ENCODE results near the gene CHD2. TPM values are rescaled to one million over a fixed set of nuclear protein-coding genes. Genes with fewer than 3 reads are reported as not detected.
"Not testable (repeated sequence)": the region's sequence is repeated elsewhere in the genome, so short reads cannot be mapped to it uniquely, and the experiment has no call there.

CHD2 gene
- total RNA-seq, 2 experiments from 2014 or later: 92.8 to 95.7 TPM

DNA sequence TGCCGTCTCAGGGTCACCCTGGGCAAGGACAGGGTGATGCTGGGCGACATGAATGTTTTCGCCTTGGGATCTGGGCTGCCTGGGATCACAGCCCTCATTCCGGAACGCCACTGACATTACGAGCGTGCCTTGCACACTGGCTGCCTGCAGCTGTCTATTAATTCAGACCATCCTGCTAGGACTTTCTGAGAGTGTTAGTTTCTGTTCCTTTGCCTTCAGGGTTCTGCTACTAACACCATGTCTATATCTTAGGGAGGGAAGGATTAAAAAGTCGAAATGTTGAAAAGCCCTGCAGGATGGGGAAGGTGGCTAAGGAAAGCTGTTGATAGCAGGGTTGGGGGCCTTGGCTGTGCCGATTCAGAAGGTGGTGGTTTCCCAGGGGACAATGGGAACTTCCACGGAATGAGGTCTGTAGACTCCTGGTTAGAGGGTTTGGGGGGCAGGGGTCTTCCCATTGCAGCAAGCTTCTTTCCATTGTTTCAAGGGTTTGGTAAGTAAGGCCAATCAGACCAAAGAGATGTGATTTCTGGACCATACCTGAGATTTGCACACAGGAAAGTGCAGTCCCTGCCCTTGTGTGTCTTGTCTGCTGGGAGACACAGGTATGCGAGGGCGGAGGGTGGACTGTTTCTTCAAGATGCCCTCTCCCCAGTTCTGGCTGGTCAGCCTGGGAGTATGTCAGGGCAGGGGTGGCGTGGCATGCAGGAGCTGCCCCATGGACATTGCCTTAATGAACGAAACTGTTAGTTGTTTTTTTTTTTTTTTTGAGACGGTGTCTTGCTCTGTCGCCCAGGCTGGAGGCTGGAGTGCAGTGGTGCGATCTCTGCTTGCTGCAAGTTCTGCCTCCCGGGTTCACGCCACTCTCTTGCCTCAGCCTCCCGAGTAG is 137.9 kb downstream of the CHD2 start:
- H3K4me3 Mint-ChIP-seq: no peak overlapping the region
- no peak for DNase-seq
- H3K27ac Mint-ChIP-seq: no peak overlapping the region
- no peaks in the 10 kb centered on the region for H3K9me3 Mint-ChIP-seq
- H3K27me3 Mint-ChIP-seq: peaks cover 3% of the 10 kb centered on the region
- peaks cover 4% of the 10 kb centered on the region for H3K4me1 Mint-ChIP-seq
- no peaks in the 10 kb centered on the region for H3K36me3 Mint-ChIP-seq

DNA sequence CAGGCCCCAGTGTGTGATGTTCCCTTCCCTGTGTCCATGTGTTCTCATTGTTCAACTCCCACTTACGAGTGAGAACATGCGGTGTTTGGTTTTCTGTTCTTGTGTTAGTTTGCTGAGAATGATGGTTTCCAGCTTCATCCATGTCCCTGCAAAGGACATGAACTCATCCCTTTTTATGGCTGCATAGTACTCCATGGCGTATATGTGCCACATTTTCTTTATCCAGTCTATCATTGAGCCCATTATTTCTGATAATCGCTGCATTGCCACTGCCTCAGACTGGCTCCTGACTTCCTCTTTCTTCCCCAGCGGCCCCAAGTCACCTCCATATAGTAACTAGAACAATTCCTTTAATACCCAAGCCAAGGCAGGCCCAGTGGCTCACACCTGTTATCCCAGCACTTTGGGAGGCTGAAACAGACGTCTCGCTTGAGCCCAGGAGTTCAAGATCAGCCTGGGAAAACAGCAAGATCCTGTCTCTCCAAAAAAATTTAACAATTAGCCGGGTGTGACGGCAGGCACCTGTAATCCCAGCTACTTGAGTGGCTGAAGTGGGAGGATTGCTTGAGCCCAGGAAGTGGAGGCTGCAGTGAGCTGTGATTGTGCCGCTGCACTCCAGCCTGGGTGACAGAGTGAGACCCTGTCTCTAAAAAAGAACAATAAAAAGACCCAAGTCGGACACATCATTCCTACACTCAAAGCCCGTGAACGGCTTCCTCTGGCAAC is 139.6 kb downstream of the CHD2 start:
- not testable (repeated sequence) for H3K36me3 Mint-ChIP-seq, H3K27ac Mint-ChIP-seq, H3K27me3 Mint-ChIP-seq, H3K9me3 Mint-ChIP-seq, DNase-seq, H3K4me3 Mint-ChIP-seq, H3K4me1 Mint-ChIP-seq

DNA sequence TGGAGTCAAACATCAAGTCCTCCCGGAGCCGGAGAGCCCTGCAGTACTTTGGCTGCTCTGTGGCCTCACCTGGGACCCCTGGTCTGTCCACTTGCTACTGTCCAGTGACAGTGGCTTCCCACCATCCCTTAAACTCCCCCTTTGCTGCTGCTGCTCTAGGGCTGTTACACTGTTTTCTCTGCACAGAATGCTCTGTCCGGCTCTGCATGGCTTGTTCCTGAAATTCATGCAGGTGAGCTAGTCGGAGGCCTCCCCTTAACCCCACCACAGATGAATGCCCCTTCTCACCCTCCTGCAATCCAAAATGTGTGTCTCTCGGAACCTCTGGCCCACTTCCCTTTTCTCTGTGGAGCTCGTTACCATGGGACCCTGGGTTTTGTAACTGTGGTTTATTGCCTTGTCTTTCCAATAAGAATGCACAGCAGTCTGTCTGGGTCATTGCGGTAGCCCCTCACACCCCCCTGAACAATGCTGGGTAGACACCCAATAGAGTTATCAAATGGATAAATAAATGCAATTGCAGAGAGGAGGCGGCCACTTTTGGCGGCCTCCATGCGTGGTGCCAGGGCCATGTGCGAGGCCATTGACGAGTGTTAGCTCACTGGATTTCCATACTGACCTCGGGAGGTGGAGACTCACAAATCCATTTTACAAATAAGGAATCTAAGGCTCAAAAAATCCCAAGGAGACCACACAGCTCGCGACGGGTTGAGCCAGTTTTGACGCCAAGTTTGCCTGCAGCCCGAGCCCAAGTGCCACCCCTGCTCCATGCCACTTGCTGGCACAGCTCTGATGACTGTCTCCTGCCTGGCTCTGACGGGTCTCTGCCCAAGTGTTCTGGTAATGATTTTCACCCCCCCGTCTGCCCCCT is 140.4 kb downstream of the CHD2 start:
- Mint-ChIP-seq H3K36me3 (no peaks in the 10 kb centered on the region), H3K4me1 (peaks cover 4% of the 10 kb centered on the region), H3K27ac (no peak overlapping the region), H3K9me3 (no peaks in the 10 kb centered on the region), H3K27me3 (peaks cover 3% of the 10 kb centered on the region), H3K4me3 (no peak overlapping the region)
- DNase-seq: no peak

DNA sequence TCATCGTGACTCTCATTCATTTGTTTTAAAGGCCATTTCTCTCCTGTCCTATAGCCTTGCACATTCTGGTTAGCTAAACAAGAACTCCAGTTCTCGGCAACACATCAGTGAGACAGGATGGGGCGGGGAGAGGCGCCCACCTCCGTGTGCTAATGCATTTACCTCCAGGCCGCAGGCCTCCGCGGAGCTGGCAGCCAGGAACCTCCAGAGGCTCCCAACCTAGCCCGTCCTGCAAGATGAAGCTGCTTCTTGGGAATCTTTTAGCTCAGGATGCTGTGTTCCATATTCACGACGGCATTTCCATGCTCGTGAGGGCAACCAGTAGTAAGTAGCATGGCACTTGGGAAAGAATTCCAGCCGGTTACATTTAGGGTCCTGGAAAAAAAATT is 141.0 kb downstream of the CHD2 start:
- H3K36me3 Mint-ChIP-seq: no peaks in the 10 kb centered on the region
- peaks cover 3% of the 10 kb centered on the region for H3K9me3 Mint-ChIP-seq
- H3K4me1 Mint-ChIP-seq: no peaks in the 10 kb centered on the region
- H3K4me3 Mint-ChIP-seq: no peak overlapping the region
- no peaks in the 10 kb centered on the region for H3K27me3 Mint-ChIP-seq
- no peak overlapping the region for H3K27ac Mint-ChIP-seq
- DNase-seq: no peak

DNA sequence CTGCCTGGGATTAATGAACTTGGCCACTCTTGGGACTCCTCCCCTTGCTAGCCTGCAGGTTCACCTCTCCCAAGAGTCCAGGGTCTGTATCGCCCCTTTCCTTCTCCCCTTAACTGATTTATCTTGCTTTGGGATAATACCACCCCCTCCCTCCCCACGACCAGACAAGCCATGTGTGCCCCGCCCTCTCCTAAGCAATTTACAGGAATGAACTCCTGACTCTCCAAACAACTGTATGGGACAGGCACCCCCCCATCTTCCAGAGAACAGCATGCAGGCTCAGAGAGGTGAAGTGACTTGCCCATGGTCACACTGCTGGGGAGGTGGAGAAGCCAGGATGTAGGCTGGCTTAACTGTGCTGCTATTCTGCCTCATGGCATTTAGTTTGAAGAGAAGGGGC is 142.1 kb downstream of the CHD2 start:
- no peak for DNase-seq
- H3K4me1 Mint-ChIP-seq: no peaks in the 10 kb centered on the region
- H3K9me3 Mint-ChIP-seq: peaks cover 7% of the 10 kb centered on the region
- H3K27me3 Mint-ChIP-seq: no peaks in the 10 kb centered on the region
- no peak overlapping the region for H3K4me3 Mint-ChIP-seq
- H3K27ac Mint-ChIP-seq: no peak overlapping the region
- H3K36me3 Mint-ChIP-seq: no peaks in the 10 kb centered on the region

DNA sequence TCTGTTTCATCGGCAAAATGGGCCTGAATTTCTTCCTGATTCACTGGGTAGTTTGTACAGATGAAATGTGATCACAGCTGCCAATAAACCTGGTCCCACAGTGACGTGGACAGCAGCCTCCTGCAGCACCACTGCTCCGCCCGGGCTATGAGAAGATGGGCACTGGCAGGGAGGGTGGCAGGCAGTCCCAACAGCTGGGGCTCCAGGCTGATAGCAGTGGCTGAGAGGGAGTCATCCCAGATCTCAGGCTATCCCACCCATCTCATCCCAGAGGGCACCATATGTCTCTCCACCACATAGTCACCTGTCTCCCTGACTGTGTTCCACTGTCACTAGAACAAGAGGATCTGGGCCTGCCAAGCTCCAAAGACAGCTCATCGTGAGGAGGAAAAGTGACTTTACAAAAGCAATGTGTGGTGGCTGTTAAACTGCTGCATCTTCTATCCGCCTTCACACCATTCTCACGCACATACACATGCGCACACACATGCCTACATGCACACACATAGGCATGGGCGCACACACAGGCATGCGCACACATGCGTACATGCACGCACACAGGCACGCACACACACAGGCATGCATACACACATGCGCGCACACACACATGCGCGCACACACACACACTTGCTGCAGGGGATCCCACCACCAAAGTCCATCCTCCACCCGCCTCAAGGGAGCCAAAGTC is 142.7 kb downstream of the CHD2 start:
- Mint-ChIP-seq H3K36me3 (no peaks in the 10 kb centered on the region), H3K27ac (no peak overlapping the region), H3K27me3 (no peaks in the 10 kb centered on the region), H3K9me3 (peaks cover 7% of the 10 kb centered on the region), H3K4me1 (peaks cover 4% of the 10 kb centered on the region), H3K4me3 (no peak overlapping the region)
- no peak for DNase-seq

DNA sequence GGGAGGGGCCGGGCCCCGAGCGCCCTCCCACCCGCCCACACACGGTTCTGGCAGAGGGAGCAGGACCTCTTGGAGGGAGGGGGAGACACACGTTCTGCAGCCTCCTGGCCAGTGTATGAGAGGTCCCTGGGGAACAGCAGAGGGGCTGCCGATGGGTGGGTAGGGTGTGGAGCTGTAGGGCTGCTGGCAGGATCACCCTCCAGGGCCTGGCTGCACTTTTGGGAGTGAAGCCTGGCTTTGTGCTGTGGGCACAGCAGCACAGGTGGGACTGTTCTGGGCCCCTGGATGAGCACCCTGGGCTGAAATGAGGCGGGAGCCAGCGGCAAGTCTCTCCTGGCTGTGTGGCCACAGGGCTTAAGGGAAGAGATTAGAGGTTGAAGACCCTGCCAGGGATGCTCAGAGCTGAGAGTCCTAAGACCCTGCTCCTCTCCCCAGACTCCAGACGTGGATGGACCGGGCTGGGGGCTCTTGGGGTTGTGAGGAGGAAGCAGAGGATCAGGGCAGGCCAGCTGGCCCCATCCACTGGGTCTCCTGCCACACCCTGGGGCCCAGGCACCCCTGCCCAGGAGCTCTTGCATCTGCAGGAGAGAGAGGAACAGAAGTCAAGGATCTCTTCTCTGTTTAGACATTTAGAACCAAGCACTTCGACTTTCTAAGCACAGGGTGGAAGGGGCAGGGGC is 143.6 kb downstream of the CHD2 start:
- DNase-seq: no peak
- Mint-ChIP-seq H3K9me3 (peaks cover 7% of the 10 kb centered on the region), H3K36me3 (no peaks in the 10 kb centered on the region), H3K27me3 (no peaks in the 10 kb centered on the region), H3K4me1 (peaks cover 7% of the 10 kb centered on the region), H3K27ac (no peak overlapping the region), H3K4me3 (no peak overlapping the region)

DNA sequence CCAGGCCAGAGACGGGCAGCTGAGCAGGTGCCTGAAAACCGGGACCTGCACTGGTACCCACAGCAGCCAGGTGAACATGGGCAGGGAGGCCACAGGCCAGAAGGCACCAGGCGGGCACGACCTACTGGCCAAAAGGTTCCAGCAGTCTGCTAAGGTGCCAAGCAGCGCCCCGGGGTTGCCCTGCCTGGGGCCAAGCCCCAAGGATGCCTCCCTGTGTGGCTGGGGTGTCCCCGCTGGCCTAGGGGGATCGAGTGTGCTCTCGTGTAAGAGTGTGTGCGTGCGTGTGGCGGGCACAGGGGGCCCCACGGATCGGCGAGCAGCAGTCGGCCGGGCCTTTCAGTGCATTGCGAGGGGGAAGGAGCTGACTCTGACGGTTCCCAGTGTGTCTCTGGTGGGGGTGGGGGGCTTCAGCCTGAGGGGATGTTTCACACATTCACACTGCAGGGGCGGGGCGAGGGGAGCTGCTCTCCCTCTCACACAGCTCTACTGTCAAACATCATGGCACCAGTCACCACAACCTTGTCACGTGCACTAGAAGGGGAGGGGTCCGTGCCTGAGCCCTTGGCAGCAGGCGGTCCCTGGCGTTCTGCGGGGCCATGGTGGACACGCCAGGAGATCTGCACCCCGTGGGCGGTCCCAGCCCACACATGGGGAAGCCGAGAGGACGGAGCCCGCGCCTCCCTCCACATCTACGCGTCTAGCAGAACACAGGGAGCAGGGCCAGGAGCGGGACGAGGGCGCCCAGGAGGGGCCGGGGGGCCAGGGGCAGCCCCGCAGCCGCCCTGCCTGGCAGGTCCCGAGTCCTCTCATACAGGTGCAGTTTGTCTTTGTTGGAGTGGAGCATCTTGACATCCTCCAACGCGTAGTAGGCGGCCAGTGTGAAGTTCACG is 144.4 kb downstream of the CHD2 start:
- no peak overlapping the region for H3K4me3 Mint-ChIP-seq
- H3K9me3 Mint-ChIP-seq: peaks cover 7% of the 10 kb centered on the region
- H3K36me3 Mint-ChIP-seq: no peaks in the 10 kb centered on the region
- DNase-seq: no peak
- H3K4me1 Mint-ChIP-seq: peaks cover 11% of the 10 kb centered on the region
- no peak overlapping the region for H3K27ac Mint-ChIP-seq
- no peaks in the 10 kb centered on the region for H3K27me3 Mint-ChIP-seq

DNA sequence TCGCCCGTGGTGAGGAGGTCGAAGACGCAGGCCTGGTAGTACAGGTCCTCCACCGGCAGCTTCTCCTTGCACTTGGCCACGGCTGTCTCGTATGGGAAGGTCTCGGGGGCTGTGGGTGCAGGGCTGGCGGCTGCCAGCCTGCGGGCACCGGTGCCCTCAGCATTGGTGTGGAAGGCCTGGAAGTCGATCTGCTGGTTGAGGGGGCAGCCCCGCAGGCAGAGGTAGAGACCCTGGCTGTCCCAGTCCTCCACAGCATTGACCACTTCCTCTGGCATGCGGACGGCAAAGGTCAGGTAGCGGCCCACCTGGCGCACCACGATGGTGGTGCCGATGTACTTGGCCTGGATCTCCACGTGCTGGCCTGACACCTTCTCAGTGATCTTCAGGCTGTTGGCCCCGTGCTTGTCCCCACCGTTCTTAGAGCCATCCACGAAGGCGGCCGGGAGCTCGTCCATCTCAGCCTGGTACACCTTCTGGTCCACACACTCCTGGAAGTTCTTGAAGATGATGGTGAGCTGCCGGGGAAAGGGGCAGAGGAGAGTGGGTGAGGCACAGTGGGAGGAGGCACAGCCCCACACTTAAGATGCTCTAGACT is 145.2 kb downstream of the CHD2 start:
- H3K4me3 Mint-ChIP-seq: no peak overlapping the region
- no peaks in the 10 kb centered on the region for H3K27me3 Mint-ChIP-seq
- no peaks in the 10 kb centered on the region for H3K36me3 Mint-ChIP-seq
- H3K4me1 Mint-ChIP-seq: peaks cover 11% of the 10 kb centered on the region
- DNase-seq: no peak
- no peak overlapping the region for H3K27ac Mint-ChIP-seq
- H3K9me3 Mint-ChIP-seq: peaks cover 7% of the 10 kb centered on the region

DNA sequence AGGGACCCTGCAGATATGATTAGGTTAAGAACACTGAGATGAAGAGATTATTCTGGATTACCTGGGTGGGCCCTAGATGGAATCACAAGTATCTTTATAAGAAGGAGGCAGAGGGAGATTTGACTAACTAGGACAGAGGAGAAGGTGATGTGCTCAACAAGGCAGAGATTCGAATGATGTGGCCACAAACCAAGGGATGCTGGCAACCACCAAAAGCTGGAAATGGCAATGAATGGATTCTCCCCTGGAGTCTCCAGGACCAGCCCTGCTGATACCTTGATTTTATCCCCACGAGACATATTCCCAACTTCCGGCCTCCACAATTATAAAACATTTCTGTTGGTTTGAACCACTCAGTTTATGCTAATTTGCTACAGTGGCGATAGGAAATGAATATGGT is 146.0 kb downstream of the CHD2 start:
- peak overlapping the region; percentile 35 for H3K27ac Mint-ChIP-seq
- no peak overlapping the region for H3K4me3 Mint-ChIP-seq
- H3K36me3 Mint-ChIP-seq: no peaks in the 10 kb centered on the region
- DNase-seq: no peak
- peaks cover 11% of the 10 kb centered on the region for H3K4me1 Mint-ChIP-seq
- H3K9me3 Mint-ChIP-seq: peaks cover 7% of the 10 kb centered on the region
- H3K27me3 Mint-ChIP-seq: no peaks in the 10 kb centered on the region

DNA sequence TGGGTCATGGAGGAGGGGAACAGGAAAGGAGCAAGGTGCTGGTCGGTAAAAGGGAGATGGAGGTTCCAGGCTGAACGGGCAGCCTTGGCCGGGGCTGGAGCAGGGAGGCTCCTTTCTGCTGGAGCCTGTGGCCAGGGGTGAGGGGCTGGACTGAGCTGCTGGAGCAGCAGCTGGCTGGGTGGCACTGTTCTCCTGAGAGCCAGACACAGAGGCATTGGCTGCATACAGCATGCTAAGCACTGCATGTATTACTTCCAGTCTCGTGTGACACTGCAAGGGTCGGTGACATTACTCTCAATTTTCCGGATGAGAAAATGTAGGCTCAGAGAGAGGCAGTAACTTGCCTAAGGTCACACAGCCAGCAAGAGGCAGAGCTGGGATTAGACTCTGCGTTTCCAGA is 146.6 kb downstream of the CHD2 start:
- no peaks in the 10 kb centered on the region for H3K27me3 Mint-ChIP-seq

DNA sequence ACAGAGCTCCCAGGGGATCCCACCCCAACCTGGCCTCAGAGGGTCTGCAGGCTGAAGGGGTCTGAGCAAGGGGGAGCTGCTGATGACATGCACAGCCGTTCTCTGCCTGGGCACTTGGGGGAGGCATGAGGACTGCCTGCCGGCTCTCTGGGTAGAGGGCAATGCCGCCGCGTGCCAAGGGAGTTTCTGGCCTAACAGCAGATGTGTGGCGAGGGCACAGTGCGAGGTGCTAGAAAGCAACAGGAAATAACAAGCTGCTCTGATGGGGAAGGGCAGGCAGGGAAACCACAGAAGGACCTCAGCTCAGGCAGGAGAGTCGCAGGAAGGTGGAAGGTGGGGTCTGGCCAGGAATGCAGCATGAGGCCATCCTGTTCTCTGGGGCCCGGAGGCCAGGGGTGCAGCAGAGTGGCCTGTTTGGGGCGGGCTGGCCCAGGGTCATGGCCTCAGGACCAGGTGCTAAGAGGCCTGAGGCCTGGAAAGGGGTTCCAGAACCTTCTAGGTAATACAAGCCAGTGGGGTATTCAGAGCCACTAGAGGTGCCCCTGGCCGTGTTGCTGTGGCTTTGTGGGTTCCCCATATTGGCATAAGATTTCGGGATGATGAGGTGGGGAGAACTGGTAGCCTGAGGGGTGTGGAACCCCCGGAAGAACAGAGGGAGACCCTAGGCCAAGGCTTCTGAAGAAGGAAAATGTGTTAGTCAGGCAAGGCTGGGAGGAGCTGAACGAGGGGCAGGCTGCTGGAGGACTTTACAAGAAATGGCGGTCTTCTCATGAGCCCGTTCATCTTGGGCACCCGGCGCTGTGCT is 147.7 kb downstream of the CHD2 start:
- Mint-ChIP-seq H3K27ac (no peak overlapping the region), H3K36me3 (no peaks in the 10 kb centered on the region), H3K27me3 (no peaks in the 10 kb centered on the region), H3K4me3 (no peak overlapping the region), H3K4me1 (peaks cover 11% of the 10 kb centered on the region), H3K9me3 (peaks cover 7% of the 10 kb centered on the region)
- DNase-seq: no peak

More for the DNA sequence above, 146.6 kb downstream of the CHD2 start:
- no peak for DNase-seq
- Mint-ChIP-seq H3K27ac (no peak overlapping the region), H3K4me3 (no peak overlapping the region), H3K36me3 (no peaks in the 10 kb centered on the region), H3K4me1 (peaks cover 11% of the 10 kb centered on the region), H3K9me3 (peaks cover 7% of the 10 kb centered on the region)

DNA sequence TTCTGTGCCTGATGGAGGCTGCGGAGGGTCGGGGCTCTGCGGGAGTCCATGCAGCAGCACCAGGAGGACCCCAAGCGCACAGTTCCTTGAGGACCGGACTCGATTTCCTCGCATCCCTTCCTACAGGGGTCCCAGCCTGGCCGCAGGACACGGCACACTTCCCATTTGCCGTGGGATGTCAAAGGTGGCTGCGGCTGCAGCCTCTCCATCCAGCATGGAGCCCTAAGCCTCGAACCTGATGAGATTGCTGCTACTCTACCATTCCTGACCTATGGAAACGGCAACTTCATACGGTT is 148.2 kb downstream of the CHD2 start:
- peaks cover 11% of the 10 kb centered on the region for H3K4me1 Mint-ChIP-seq
- no peaks in the 10 kb centered on the region for H3K27me3 Mint-ChIP-seq
- H3K36me3 Mint-ChIP-seq: no peaks in the 10 kb centered on the region
- H3K9me3 Mint-ChIP-seq: peaks cover 7% of the 10 kb centered on the region
- H3K27ac Mint-ChIP-seq: no peak overlapping the region
- no peak for DNase-seq
- H3K4me3 Mint-ChIP-seq: no peak overlapping the region
